ENCODE measurements around the gene TMEM125. TPM values are rescaled to one million over a fixed set of nuclear protein-coding genes. Genes with fewer than 3 reads are reported as not detected.

The TMEM125 gene
- total RNA-seq, 1 experiment from 2014 or later = not detected

GRCh38 chr1:43286115-43286514, 16.3 kb downstream of the TMEM125 start:
- Histone ChIP-seq H3K27me3 (replicated peaks) (no peaks in the 10 kb centered on the region), H3K4me3 (no peak overlapping the region), H3K27ac (no peak overlapping the region), H3K36me3 (no peaks in the 10 kb centered on the region), H3K9me3 (replicated peaks) (no peaks in the 10 kb centered on the region), H3K4me1 (replicated peaks) (no peaks in the 10 kb centered on the region)
- DNase-seq (ENCODE audit: low read depth in 1 of 2, low spot score in 2 of 2) = no peak

DNA sequence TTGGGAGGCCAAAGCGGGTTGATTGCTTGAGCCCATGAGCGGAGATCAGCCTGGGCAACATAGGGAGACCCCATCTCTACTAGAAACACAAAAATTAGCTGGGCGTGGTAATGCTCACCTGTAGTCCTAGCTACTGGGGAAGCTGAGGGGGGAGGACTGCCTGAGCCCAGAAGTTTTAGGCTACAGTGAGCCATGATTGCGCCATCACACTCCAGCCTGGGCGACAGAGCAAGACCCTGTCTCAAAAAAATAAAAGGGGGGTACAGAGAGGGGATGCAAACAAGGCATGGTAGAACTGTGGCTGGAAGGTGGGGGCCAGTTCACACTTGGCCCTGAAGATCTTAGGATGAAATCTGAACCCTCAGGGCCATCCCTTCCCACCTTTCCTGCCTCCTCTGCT, 16.8 kb downstream of the TMEM125 start:
- H3K27ac ChIP-seq = no peak overlapping the region
- no peaks in the 10 kb centered on the region for H3K27me3 ChIP-seq (replicated peaks)
- H3K4me1 ChIP-seq (replicated peaks) = no peaks in the 10 kb centered on the region
- no peaks in the 10 kb centered on the region for H3K36me3 ChIP-seq
- no peaks in the 10 kb centered on the region for H3K9me3 ChIP-seq (replicated peaks)
- H3K4me3 ChIP-seq = no peak overlapping the region
- no peak for DNase-seq (ENCODE audit: low read depth in 1 of 2, low spot score in 2 of 2)

DNA sequence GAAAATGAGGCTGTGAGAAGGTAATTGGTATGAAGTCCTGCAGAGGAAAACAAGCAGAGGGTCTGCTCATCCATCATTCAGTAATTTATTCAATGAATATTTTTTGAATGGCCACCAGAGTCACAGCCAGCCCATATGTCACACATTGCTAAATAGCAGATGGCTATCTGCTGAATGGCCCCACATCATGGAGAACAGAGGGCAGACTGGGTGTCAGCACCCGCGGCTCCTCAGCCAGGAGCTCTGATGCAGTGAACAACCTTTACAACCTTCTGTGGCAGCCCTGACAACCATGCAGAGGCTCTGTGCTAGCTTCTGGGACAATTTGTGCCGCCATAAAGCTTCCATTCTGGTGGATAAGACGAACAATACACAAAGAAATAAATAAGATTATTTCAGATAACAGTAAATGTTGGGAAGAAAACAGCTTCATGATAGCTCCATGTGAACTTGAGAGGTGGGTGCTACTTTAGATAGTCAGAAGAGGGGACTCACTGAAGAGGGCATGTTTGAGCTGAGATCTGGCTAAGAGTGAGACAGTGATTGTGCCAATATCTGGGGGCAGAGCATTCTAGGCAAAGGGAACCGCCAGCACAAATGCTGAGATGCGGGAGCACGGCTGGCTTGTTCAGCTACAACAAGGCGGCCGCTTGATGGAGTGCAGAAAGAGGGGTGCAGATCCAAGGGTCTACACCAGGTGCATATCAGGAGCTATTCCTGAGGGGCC, 18.4 kb downstream of the TMEM125 start:
- H3K4me3 ChIP-seq = no peak overlapping the region
- no peaks in the 10 kb centered on the region for H3K4me1 ChIP-seq (replicated peaks)
- no peaks in the 10 kb centered on the region for H3K36me3 ChIP-seq
- H3K27ac ChIP-seq = no peak overlapping the region
- H3K9me3 ChIP-seq (replicated peaks) = no peaks in the 10 kb centered on the region
- no peak for DNase-seq (ENCODE audit: low read depth in 1 of 2, low spot score in 2 of 2)
- H3K27me3 ChIP-seq (replicated peaks) = no peaks in the 10 kb centered on the region

DNA sequence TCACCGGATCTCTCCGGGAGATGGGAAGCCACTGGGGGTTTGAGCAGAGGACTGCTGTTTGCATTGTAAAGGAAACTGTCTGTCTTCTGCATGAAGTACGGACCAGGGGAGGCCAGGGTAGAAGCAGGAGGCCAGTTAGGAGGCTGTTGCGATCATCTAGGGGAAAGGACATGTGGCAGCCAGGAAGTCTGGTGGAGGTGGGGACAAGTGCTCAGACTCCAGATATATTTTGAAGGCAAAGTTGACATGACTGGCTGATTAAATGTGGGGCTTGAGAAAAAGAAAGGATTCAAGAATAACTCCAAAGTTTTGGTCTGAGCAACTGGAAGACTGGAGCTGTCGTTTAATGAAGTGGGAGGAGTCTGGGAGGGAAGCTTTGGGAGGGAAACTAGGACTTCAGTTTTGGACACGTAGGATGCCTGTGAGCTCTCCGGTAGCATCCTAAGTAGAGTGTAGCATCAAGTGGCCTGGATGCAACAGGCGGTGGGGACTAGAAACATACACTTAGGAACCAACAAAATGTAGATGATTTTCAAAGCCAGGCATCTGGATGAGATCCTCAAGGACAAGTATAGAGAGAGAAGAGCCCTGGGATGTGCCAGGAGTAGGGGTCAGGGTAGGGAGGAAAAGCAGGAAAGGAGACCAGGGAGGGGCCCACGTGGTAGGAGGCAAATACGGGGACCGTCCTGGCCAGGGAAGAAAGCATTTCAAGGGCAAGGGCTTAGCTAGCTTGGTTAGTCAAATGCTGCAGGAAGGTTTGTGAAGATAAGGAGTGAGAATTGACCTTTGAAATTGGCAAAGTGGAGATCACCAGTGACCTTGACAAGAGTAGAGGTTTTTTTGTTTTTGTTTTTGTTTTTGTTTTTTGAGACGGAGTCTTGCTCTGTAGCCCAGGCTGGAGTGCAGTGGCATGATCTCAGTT, 19.3 kb downstream of the TMEM125 start:
- H3K9me3 ChIP-seq (replicated peaks) = no peaks in the 10 kb centered on the region
- H3K4me1 ChIP-seq (replicated peaks) = peaks cover 4% of the 10 kb centered on the region
- no peaks in the 10 kb centered on the region for H3K36me3 ChIP-seq
- no peak for DNase-seq (ENCODE audit: low read depth in 1 of 2, low spot score in 2 of 2)
- no peak overlapping the region for H3K27ac ChIP-seq
- no peaks in the 10 kb centered on the region for H3K27me3 ChIP-seq (replicated peaks)
- no peak overlapping the region for H3K4me3 ChIP-seq

DNA sequence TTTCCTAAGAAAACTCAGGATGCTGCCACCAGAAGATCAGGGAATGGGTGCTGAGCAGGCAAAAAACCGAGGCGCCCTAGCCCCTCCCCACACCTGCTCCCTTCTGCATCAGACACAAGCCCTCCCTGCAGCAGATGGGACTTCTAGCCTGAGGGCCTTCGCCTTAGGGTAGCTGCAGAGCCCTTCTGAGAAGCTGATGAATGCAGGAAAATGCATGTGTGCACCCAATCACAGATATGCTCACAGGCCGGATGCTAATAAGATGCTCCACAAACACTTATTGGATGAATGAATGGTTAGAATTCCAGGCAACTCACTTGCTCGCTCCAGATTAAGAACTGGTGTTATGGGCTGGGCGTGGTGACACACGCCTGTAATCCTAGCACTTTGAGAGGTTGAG, 22.4 kb downstream of the TMEM125 start:
- DNase-seq (ENCODE audit: low read depth in 1 of 2, low spot score in 2 of 2) = no peak
- no peaks in the 10 kb centered on the region for H3K36me3 ChIP-seq
- H3K27ac ChIP-seq = no peak overlapping the region
- no peaks in the 10 kb centered on the region for H3K9me3 ChIP-seq (replicated peaks)
- H3K4me3 ChIP-seq = no peak overlapping the region
- no peaks in the 10 kb centered on the region for H3K27me3 ChIP-seq (replicated peaks)
- H3K4me1 ChIP-seq (replicated peaks) = peaks cover 34% of the 10 kb centered on the region

- Histone ChIP-seq H3K4me3 (no peak overlapping the region), H3K36me3 (no peaks in the 10 kb centered on the region)
Observed at GRCh38 chr1:43292679-43293078, 22.9 kb downstream of the TMEM125 start.

DNA sequence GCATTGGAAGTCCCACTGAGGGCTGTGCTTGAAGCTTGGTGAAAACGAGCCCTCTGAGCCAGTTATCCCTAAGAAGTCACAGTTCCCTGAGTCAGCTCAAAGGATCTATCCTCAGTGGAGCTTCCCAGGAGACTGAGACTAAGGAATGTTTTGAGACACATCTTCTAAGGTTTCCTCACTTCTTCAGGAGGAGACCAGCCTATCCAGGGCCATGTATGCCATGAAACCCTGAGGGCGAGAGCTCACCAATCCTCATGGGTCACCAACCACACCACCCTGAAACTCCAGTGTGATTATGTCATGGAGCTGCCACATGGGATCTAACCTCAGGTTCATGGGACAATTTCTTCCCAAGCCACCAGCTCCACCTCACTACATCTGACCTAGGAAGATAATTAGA, 23.4 kb downstream of the TMEM125 start:
- H3K27me3 ChIP-seq (replicated peaks) = no peaks in the 10 kb centered on the region
- DNase-seq (ENCODE audit: low read depth in 1 of 2, low spot score in 2 of 2) = no peak
- H3K4me1 ChIP-seq (replicated peaks) = peaks cover 35% of the 10 kb centered on the region
- no peaks in the 10 kb centered on the region for H3K36me3 ChIP-seq
- H3K4me3 ChIP-seq = no peak overlapping the region
- H3K9me3 ChIP-seq (replicated peaks) = no peaks in the 10 kb centered on the region
- no peak overlapping the region for H3K27ac ChIP-seq

More at GRCh38 chr1:43292679-43293078, 22.9 kb downstream of the TMEM125 start:
- no peaks in the 10 kb centered on the region for H3K27me3 ChIP-seq (replicated peaks)
- no peaks in the 10 kb centered on the region for H3K9me3 ChIP-seq (replicated peaks)
- DNase-seq (ENCODE audit: low read depth in 1 of 2, low spot score in 2 of 2) = no peak
- no peak overlapping the region for H3K27ac ChIP-seq
- peaks cover 35% of the 10 kb centered on the region for H3K4me1 ChIP-seq (replicated peaks)

- no peaks in the 10 kb centered on the region for H3K9me3 ChIP-seq (replicated peaks)
- H3K36me3 ChIP-seq = no peaks in the 10 kb centered on the region
- 0 out of 2 replicates have a peak overlapping the region, but pooled peaks have one; percentile 1 for H3K27ac ChIP-seq
- H3K4me1 ChIP-seq (replicated peaks) = peaks cover 35% of the 10 kb centered on the region
- H3K27me3 ChIP-seq (replicated peaks) = no peaks in the 10 kb centered on the region
- no peak overlapping the region for H3K4me3 ChIP-seq
- peak in 1 of 2 experiments; percentile 51 for DNase-seq (ENCODE audit: low read depth in 1 of 2, low spot score in 2 of 2)
Observed at GRCh38 chr1:43293896-43294760, 24.3 kb downstream of the TMEM125 start.

DNA sequence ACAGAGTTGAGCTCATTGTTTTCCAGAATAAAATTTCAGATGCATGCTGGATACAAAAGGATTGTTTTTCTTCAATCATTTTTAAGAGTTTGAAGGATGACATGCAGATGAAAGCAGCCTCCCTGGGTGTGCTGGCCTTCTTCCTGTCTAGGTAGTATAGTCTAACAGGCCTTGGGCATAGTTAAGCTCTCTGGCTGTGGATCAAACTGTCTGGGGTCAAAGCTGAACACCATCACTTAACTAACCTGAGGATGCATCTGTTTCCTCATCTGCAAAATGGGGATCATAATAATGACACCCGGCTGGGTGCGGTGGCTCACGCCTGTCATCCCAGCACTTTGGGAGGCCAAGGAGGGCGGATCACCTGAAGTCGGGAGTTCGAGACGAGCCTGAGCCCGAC, 25.0 kb downstream of the TMEM125 start:
- Histone ChIP-seq H3K4me1 (replicated peaks) (peaks cover 35% of the 10 kb centered on the region), H3K27me3 (replicated peaks) (no peaks in the 10 kb centered on the region), H3K4me3 (no peak overlapping the region), H3K27ac (0 out of 2 replicates have a peak overlapping the region, but pooled peaks have one; percentile 1), H3K9me3 (replicated peaks) (no peaks in the 10 kb centered on the region), H3K36me3 (no peaks in the 10 kb centered on the region)
- DNase-seq (ENCODE audit: low read depth in 1 of 2, low spot score in 2 of 2) = no peak

- Histone ChIP-seq H3K4me1 (replicated peaks) (peaks cover 35% of the 10 kb centered on the region), H3K9me3 (replicated peaks) (no peaks in the 10 kb centered on the region), H3K4me3 (no peak overlapping the region), H3K36me3 (no peaks in the 10 kb centered on the region), H3K27me3 (replicated peaks) (no peaks in the 10 kb centered on the region), H3K27ac (peak overlapping the region; percentile 73)
- peak in 1 of 2 experiments; percentile 34 for DNase-seq (ENCODE audit: low read depth in 1 of 2, low spot score in 2 of 2)
Observed at GRCh38 chr1:43296207-43296606, 26.4 kb downstream of the TMEM125 start.

GRCh38 chr1:43298055-43298454, 28.3 kb downstream of the TMEM125 start:
- Histone ChIP-seq H3K27ac (no peak overlapping the region), H3K27me3 (replicated peaks) (no peaks in the 10 kb centered on the region), H3K9me3 (replicated peaks) (no peaks in the 10 kb centered on the region), H3K4me3 (no peak overlapping the region), H3K4me1 (replicated peaks) (peaks cover 39% of the 10 kb centered on the region), H3K36me3 (no peaks in the 10 kb centered on the region)
- no peak for DNase-seq (ENCODE audit: low read depth in 1 of 2, low spot score in 2 of 2)

- no peaks in the 10 kb centered on the region for H3K36me3 ChIP-seq
- H3K4me3 ChIP-seq = no peak overlapping the region
- H3K9me3 ChIP-seq (replicated peaks) = no peaks in the 10 kb centered on the region
- H3K4me1 ChIP-seq (replicated peaks) = peaks cover 45% of the 10 kb centered on the region
- no peak overlapping the region for H3K27ac ChIP-seq
- H3K27me3 ChIP-seq (replicated peaks) = no peaks in the 10 kb centered on the region
- no peak for DNase-seq (ENCODE audit: low read depth in 1 of 2, low spot score in 2 of 2)
Observed at GRCh38 chr1:43299101-43299500, 29.3 kb downstream of the TMEM125 start.

- no peaks in the 10 kb centered on the region for H3K9me3 ChIP-seq (replicated peaks)
- peaks cover 33% of the 10 kb centered on the region for H3K4me1 ChIP-seq (replicated peaks)
- H3K27ac ChIP-seq = no peak within 1 kb of the TSS
- H3K36me3 ChIP-seq = no peaks in the 10 kb centered on the region
- no peak for DNase-seq (ENCODE audit: low read depth in 1 of 2, low spot score in 2 of 2)
- no peaks in the 10 kb centered on the region for H3K27me3 ChIP-seq (replicated peaks)
- H3K4me3 ChIP-seq = no peak within 1 kb of the TSS
Observed at GRCh38 chr1:43300378-43301094, 30.8 kb downstream of the TMEM125 start, which contains the start of gene TIE1. Gene TIE1, plus strand, starts transcription at chr1:43300982. Its CDS starts 90 bp downstream, at chr1:43301072.
